Pulmonary artery endothelial cell (primary cell): Measurements from ENCODE around the gene LTBR. TPM values are rescaled to one million over a fixed set of nuclear protein-coding genes. Genes with fewer than 3 reads are reported as not detected.
"Not testable (repeated sequence)": the region's sequence is repeated elsewhere in the genome, so short reads cannot be mapped to it uniquely, and the experiment has no call there.

ENCODE experiments used
- DNase-seq: peaks from one replicate; pipeline ENCODE4 v3.0.0-alpha.2; 2011; ENCODE audit warnings: low read depth, low spot score
- total RNA-seq: library from RNA; depleted of rRNA; stranded (reverse); fragments of >200 nt; gene quantifications from 2 replicates; pipeline ENCODE4 v1.2.3, GENCODE V29; 2014

The LTBR gene
- 33.6 and 53.1 TPM in 2 replicates for total RNA-seq

- peak; percentile 66 for DNase-seq
Measured at GRCh38 chr12:6383572-6384498, at the start of gene LTBR. Gene LTBR, plus strand, starts transcription at chr12:6384162. Its CDS starts 197 bp downstream, at chr12:6384359.

- DNase-seq = no peak
Measured at GRCh38 chr12:6334359-6334758, 49.6 kb upstream of the LTBR start.

- no peak for DNase-seq
Measured at GRCh38 chr12:6334940-6335450, 49.0 kb upstream of the LTBR start.

- peak; percentile 57 for DNase-seq
Measured at GRCh38 chr12:6335451-6336078, 48.4 kb upstream of the LTBR start.

- peak; percentile 99 for DNase-seq
Measured at GRCh38 chr12:6336079-6336888, 47.7 kb upstream of the LTBR start.

GRCh38 chr12:6336889-6337853, 46.8 kb upstream of the LTBR start:
- DNase-seq = no peak

- DNase-seq = no peak
Measured at GRCh38 chr12:6337958-6338433, 46.0 kb upstream of the LTBR start.

GRCh38 chr12:6338536-6338935, 45.4 kb upstream of the LTBR start:
- not testable (repeated sequence) for DNase-seq

- DNase-seq = no peak
Measured at GRCh38 chr12:6338955-6339354, 45.0 kb upstream of the LTBR start.

- no peak for DNase-seq
Measured at GRCh38 chr12:6340032-6340638, 43.8 kb upstream of the LTBR start.

GRCh38 chr12:6340745-6341416, 43.1 kb upstream of the LTBR start:
- no peak for DNase-seq

GRCh38 chr12:6341417-6342139, 42.4 kb upstream of the LTBR start, which contains the start of gene TNFRSF1A:
Gene TNFRSF1A, minus strand, starts transcription at chr12:6342076. Its CDS starts 262 bp downstream, at chr12:6341814.
- no peak for DNase-seq

GRCh38 chr12:6342140-6342889, 41.6 kb upstream of the LTBR start:
- DNase-seq = no peak

GRCh38 chr12:6343518-6343917, 40.4 kb upstream of the LTBR start:
- DNase-seq = no peak

- not testable (repeated sequence) for DNase-seq
Measured at GRCh38 chr12:6344101-6344660, 39.8 kb upstream of the LTBR start.

- peak; percentile 85 for DNase-seq
Measured at GRCh38 chr12:6345319-6346091, 38.5 kb upstream of the LTBR start.
